A673 (cell line): ENCODE measurements around the gene DHRS12.

Source experiments
- CTCF ChIP-seq: fragments of 300-800, 200-600 bp; sonication (generic); conservative IDR thresholded peaks from 2 replicates; pipeline ENCODE4 v1.5.1; 2017; ENCODE audit warnings: low read depth, mild to moderate bottlenecking, antibody characterized with exemption, low read length, moderate library complexity, mixed read lengths
- EZH2 ChIP-seq: fragments of 200-600 bp; sonication (generic); IDR thresholded peaks from 2 replicates; pipeline ENCODE4 v1.6.1; 2017; ENCODE audit warnings: borderline replicate concordance, low read depth, mild to moderate bottlenecking, mixed read lengths, antibody characterized with exemption, low read length; ENCODE audit not compliant: poor library complexity, severe bottlenecking

- TF ChIP-seq CTCF = no peak
- TF ChIP-seq EZH2 = no peak
Measured at GRCh38 chr13:51831519-51831918, 27.6 kb upstream of the DHRS12 start.
